Measurements from ENCODE around the gene ADCK1. TPM values are rescaled to one million over a fixed set of nuclear protein-coding genes. Genes with fewer than 3 reads are reported as not detected.
A peak's percentile ranks its signal among the peaks of the same experiment; 100 is the strongest.

The ADCK1 gene
- total RNA-seq, 1 experiment from 2014 or later = 12.2 TPM

GRCh38 chr14:77804592-77804991, 4.7 kb downstream of the ADCK1 start:
- peak; percentile 83 for TF ChIP-seq CTCF (conservative IDR thresholded peaks at IDR 0.05)
- Mint-ChIP-seq H3K4me3 (peak overlapping the region in 1 of 2 experiments; percentile 23; a peak in 1 of 5 replicates), H3K9me3 (no peaks in the 10 kb centered on the region), H3K27ac (no peak overlapping the region), H3K36me3 (ENCODE audit: insufficient read depth in 1 of 3, low read depth in 3 of 3) (peaks cover 0 to 2% (median 0%) of the 10 kb centered on the region in 3 experiments; a peak in 1 of 7 replicates), H3K4me1 (peaks cover 9 to 12% of the 10 kb centered on the region in 2 experiments), H3K27me3 (ENCODE audit: low read depth) (no peaks in the 10 kb centered on the region)
- Histone ChIP-seq H2AFZ (ENCODE audit: low read length) (no peak overlapping the region), H2BK5ac (ENCODE audit: insufficient read length, low read length) (no peak overlapping the region), H2AK5ac (ENCODE audit: insufficient read length, low read length) (no peak overlapping the region), H2BK120ac (ENCODE audit: low read depth, low read length, poor library complexity, severe bottlenecking) (no peak overlapping the region), H3K79me1 (ENCODE audit: insufficient read depth, low read depth, low read length, poor library complexity, severe bottlenecking) (no peaks in the 10 kb centered on the region), H3T11ph (ENCODE audit: low read length) (no peak overlapping the region), H2BK15ac (ENCODE audit: low read depth, low read length) (no peak overlapping the region), H4K20me1 (ENCODE audit: control insufficient read depth, insufficient read depth, insufficient read length) (no peaks in the 10 kb centered on the region), H3K23me2 (ENCODE audit: insufficient read length, low read depth, low read length, poor library complexity, severe bottlenecking) (peaks cover 4% of the 10 kb centered on the region), H3K4ac (ENCODE audit: low read depth, low read length) (no peak overlapping the region), H2BK12ac (ENCODE audit: insufficient read length, low read depth, low read length) (no peak overlapping the region), H3K9me3 (ENCODE audit: control insufficient read depth, low read depth, low read length) (no peaks in the 10 kb centered on the region), H3K9ac (ENCODE audit: extremely low read depth, insufficient read length, low read length) (no peak overlapping the region), H3K27ac (ENCODE audit: insufficient read length, low read depth, low read length) (no peak overlapping the region), H3K56ac (ENCODE audit: insufficient read length, low read depth, low read length) (no peak overlapping the region), H4K91ac (ENCODE audit: insufficient read length, low read depth, low read length) (no peak overlapping the region), H3K4me2 (ENCODE audit: insufficient read depth, insufficient read length, low read length) (no peak overlapping the region), H4K5ac (ENCODE audit: insufficient read length, low read depth, low read length) (no peak overlapping the region), H3K79me2 (ENCODE audit: insufficient read depth, low read length) (no peaks in the 10 kb centered on the region), H3K14ac (ENCODE audit: insufficient read depth, low read length) (no peak overlapping the region), H3K23ac (ENCODE audit: insufficient read length, low read depth, low read length) (no peak overlapping the region), H3K4me1 (ENCODE audit: insufficient read depth, low read length) (no peaks in the 10 kb centered on the region), H2BK20ac (ENCODE audit: low read depth, low read length, poor library complexity, severe bottlenecking) (no peak overlapping the region), H4K8ac (replicated peaks; ENCODE audit: insufficient read length, low read depth, low read length) (no peak overlapping the region), H3K18ac (ENCODE audit: insufficient read length, low read depth, low read length) (no peak overlapping the region), H3K27me3 (ENCODE audit: insufficient read depth, low read length) (no peaks in the 10 kb centered on the region)
- DNase-seq = peak; percentile 63
- WGBS (ENCODE audit: extremely low coverage, insufficient read length, low lambda C conversion rate) = no CpG with 5 or more reads among the region's 6 CpGs
